IPS-18a (cell line): ENCODE data around the gene GOLGA3.
"Not testable (repeated sequence)": the region's sequence is repeated elsewhere in the genome, so short reads cannot be mapped to it uniquely, and the experiment has no call there.

Experiments used
- H3K27ac ChIP-seq: one replicate; pipeline ENCODE4 v1.5.1; 2013; ENCODE audit warnings: low read length
- H3K27me3 ChIP-seq: one replicate; pipeline ENCODE4 v1.6.1; 2013; ENCODE audit warnings: mild to moderate bottlenecking, low read length; ENCODE audit not compliant: control insufficient read depth, insufficient read depth
- H3K36me3 ChIP-seq: one replicate; pipeline ENCODE4 v1.6.1; 2013; ENCODE audit warnings: low read depth, low read length; ENCODE audit not compliant: control insufficient read depth
- H3K4me1 ChIP-seq: one replicate; pipeline ENCODE4 v1.6.1; 2013; ENCODE audit warnings: low read depth, low read length; ENCODE audit not compliant: control insufficient read depth
- H3K4me3 ChIP-seq: one replicate; pipeline ENCODE4 v1.5.1; 2013; ENCODE audit warnings: low read length
- H3K9ac ChIP-seq: one replicate; pipeline ENCODE4 v1.6.1; 2013; ENCODE audit warnings: mild to moderate bottlenecking, low read length, moderate library complexity
- H3K9me3 ChIP-seq: one replicate; pipeline ENCODE4 v1.6.1; 2013; ENCODE audit warnings: low read depth, low read length; ENCODE audit not compliant: control insufficient read depth

Gene GOLGA3

DNA sequence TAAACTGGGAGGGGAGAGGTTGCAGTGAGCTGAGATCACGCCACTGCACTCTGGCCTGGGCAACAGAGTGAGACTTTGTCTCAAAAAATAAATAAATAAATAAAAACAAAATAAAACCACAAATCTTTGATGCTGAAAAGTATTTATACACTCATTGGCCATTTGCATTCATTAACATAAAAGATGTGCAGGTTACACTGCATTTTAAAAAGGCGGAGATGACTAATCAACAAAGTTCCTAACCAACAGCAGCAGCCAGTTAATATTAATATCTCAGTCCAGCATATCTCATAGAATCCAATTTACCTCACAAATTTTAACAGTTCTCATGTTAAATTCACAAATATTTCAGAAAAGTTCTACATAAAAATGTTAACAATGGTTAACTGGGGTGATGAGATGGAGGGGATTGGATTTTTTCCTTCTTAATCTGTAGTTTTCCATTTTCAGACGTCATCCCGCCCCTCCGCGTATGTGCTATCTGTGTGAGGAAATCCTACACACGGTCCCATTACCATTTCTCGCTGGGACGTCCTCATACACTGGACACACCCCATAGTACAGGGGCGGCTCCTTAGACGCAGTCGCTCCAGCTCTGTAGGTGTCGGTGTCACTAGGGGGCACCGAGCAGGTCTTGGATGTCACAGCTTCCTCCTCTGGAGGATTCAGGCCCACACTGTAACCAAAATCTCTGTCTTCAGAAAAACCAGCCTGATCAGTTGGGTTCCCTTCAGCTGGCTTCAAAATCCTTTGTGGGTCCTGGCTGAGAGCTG is 74.3 kb downstream of the GOLGA3 start:
- H3K4me1 ChIP-seq, result no peaks in the 10 kb centered on the region

DNA sequence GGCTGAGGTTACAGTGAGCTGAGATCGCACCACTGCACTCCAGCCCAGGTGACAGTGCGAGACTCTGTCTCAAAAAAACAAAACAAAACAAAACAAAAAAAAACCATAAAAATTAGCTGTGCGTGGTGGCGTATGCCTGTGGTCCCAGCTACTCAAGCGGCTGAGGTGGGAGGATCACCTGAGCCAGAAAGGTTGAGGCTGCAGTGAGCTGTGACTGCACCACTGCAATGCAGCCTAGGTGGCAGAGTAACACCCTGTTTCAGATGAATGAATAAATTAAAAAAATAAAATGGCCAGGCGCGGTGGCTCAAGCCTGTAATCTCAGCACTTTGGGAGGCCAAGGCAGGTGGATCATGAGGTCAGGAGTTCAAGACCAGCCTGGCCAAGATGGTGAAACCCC is 75.0 kb downstream of the GOLGA3 start:
- H3K27me3 ChIP-seq, H3K27ac ChIP-seq, H3K9ac ChIP-seq, H3K4me1 ChIP-seq, H3K4me3 ChIP-seq, H3K9me3 ChIP-seq: not testable (repeated sequence)
- H3K36me3 ChIP-seq, result peaks cover 53% of the 10 kb centered on the region

More for the DNA sequence above, 74.3 kb downstream of the GOLGA3 start:
- no peak overlapping the region for H3K27ac ChIP-seq
- H3K9me3 ChIP-seq, result no peaks in the 10 kb centered on the region
- no peak overlapping the region for H3K9ac ChIP-seq
- H3K4me3 ChIP-seq, result no peak overlapping the region
- H3K36me3 ChIP-seq, result peaks cover 47% of the 10 kb centered on the region
- H3K27me3 ChIP-seq, result no peaks in the 10 kb centered on the region

DNA sequence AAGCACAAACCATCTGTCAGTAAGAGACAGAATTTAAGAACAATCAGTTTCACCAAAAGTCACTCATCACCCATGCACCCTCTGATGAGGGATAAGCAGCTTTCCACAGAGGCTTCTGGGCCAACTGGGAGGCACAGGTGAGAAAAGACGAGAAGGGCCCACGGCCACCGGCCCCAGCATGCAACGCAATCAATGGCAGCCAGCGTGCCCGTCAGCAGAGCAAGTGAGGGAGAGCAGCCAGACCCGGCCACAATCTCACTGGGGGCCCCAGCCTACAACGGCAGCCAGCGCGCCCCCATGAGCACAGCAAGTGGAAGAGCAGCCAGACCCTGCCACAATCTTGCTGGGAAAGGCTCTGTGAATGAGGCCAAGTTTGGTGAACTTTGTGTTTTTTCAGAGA is 80.3 kb downstream of the GOLGA3 start:
- no peaks in the 10 kb centered on the region for H3K9me3 ChIP-seq
- no peak overlapping the region for H3K9ac ChIP-seq
- H3K27ac ChIP-seq, result no peak overlapping the region
- no peaks in the 10 kb centered on the region for H3K27me3 ChIP-seq
- H3K4me1 ChIP-seq, result no peaks in the 10 kb centered on the region
- H3K4me3 ChIP-seq, result no peak overlapping the region
- peaks cover 88% of the 10 kb centered on the region for H3K36me3 ChIP-seq

DNA sequence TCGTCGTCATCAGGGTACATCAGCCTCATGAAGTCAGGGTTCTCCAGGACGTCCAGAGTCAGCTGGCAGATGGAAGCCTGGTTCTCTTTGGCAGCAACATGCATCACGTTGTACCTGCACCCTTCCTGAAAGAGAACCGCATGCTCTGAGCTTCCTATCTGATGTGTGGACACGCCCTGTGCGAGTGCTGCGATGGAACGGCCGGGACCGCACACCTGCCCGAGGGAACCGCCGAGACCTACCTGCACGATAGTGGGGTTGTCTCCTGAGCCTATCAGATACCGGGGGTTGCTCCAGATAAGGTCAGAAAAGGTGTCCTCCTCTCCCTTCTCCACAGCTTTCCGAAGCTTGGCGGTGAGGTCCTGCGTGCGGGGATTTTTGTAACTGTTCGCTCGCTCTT is 80.8 kb downstream of the GOLGA3 start:
- H3K27me3 ChIP-seq, result no peaks in the 10 kb centered on the region
- no peak overlapping the region for H3K4me3 ChIP-seq
- no peak overlapping the region for H3K27ac ChIP-seq
- H3K9me3 ChIP-seq, result no peaks in the 10 kb centered on the region
- H3K36me3 ChIP-seq, result peaks cover 89% of the 10 kb centered on the region
- no peak overlapping the region for H3K9ac ChIP-seq
- no peaks in the 10 kb centered on the region for H3K4me1 ChIP-seq

DNA sequence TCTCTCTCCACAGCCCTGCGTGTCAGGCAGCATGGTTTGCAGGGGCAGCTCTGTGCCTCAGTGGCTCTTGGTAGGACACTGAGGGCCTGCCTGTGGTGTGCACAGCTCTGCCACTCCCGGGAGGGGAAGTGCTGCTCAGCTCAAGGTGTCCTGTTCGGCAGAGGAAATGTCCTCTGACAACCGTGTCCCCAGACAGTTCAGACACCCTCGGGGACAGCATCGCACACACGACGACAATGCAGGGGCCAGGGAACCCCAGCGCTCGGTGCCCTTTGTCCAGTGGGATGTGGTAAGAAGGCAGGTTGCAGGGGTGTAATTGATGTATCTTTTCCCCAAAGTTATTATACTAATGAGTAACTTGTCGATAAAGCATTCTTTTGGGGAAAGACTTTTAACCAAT is 81.3 kb downstream of the GOLGA3 start:
- Histone ChIP-seq H3K36me3 (peaks cover 89% of the 10 kb centered on the region), H3K9ac (no peak overlapping the region), H3K27ac (no peak overlapping the region), H3K9me3 (no peaks in the 10 kb centered on the region), H3K27me3 (no peaks in the 10 kb centered on the region), H3K4me3 (no peak overlapping the region), H3K4me1 (no peaks in the 10 kb centered on the region)

GRCh38 chr12:132746613-132747012 is 82.1 kb downstream of the GOLGA3 start:
- H3K9ac ChIP-seq, result no peak overlapping the region
- H3K4me3 ChIP-seq, result no peak overlapping the region
- H3K27me3 ChIP-seq, result no peaks in the 10 kb centered on the region
- H3K9me3 ChIP-seq, result no peaks in the 10 kb centered on the region
- peaks cover 92% of the 10 kb centered on the region for H3K36me3 ChIP-seq
- H3K27ac ChIP-seq, result no peak overlapping the region
- no peaks in the 10 kb centered on the region for H3K4me1 ChIP-seq

GRCh38 chr12:132743831-132744230 is 84.8 kb downstream of the GOLGA3 start:
- H3K9ac ChIP-seq, result no peak overlapping the region
- no peaks in the 10 kb centered on the region for H3K4me1 ChIP-seq
- H3K9me3 ChIP-seq, result no peaks in the 10 kb centered on the region
- no peak overlapping the region for H3K27ac ChIP-seq
- H3K27me3 ChIP-seq, result no peaks in the 10 kb centered on the region
- H3K36me3 ChIP-seq, result peaks cover 94% of the 10 kb centered on the region
- H3K4me3 ChIP-seq, result no peak overlapping the region

GRCh38 chr12:132741620-132742019 is 87.0 kb downstream of the GOLGA3 start:
- Histone ChIP-seq H3K36me3 (peaks cover 87% of the 10 kb centered on the region), H3K4me3 (no peak overlapping the region), H3K4me1 (no peaks in the 10 kb centered on the region), H3K9me3 (no peaks in the 10 kb centered on the region), H3K27ac (no peak overlapping the region), H3K9ac (no peak overlapping the region), H3K27me3 (no peaks in the 10 kb centered on the region)

DNA sequence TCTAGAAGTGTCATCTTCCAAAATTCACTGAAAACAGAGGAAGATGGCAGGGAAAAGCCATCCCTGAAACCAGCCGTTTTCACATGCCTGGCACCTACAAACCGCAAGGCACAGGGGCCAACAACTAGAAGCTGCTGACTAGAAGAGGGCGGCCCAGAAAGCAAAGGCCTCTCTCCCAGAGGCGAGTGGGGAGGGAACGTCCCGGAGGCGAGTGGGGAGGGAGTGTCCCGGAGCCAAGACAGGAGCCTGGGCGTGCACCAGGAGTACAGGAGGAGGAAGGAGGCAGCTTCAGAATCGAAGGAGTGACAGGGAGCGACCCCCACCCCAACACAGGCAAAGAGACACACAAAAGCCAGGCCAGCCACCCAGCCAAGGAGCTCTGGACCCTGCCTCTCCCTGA is 88.0 kb downstream of the GOLGA3 start:
- H3K4me1 ChIP-seq, result no peaks in the 10 kb centered on the region
- H3K27ac ChIP-seq, result no peak overlapping the region
- H3K4me3 ChIP-seq, result no peak overlapping the region
- H3K36me3 ChIP-seq, result peaks cover 87% of the 10 kb centered on the region
- H3K9ac ChIP-seq, result no peak overlapping the region
- no peaks in the 10 kb centered on the region for H3K27me3 ChIP-seq
- H3K9me3 ChIP-seq, result no peaks in the 10 kb centered on the region

- no peak overlapping the region for H3K4me3 ChIP-seq
- H3K9me3 ChIP-seq, result no peaks in the 10 kb centered on the region
- H3K27me3 ChIP-seq, result no peaks in the 10 kb centered on the region
- peaks cover 87% of the 10 kb centered on the region for H3K36me3 ChIP-seq
- no peak overlapping the region for H3K27ac ChIP-seq
- H3K9ac ChIP-seq, result no peak overlapping the region
- no peaks in the 10 kb centered on the region for H3K4me1 ChIP-seq
Observed at GRCh38 chr12:132740313-132740646, 88.4 kb downstream of the GOLGA3 start.

- Histone ChIP-seq H3K36me3 (peaks cover 89% of the 10 kb centered on the region), H3K27me3 (no peaks in the 10 kb centered on the region), H3K9me3 (no peaks in the 10 kb centered on the region), H3K4me3 (no peak overlapping the region), H3K27ac (no peak overlapping the region), H3K9ac (no peak overlapping the region), H3K4me1 (no peaks in the 10 kb centered on the region)
Observed at GRCh38 chr12:132739600-132740312, 88.9 kb downstream of the GOLGA3 start.

GRCh38 chr12:132736913-132737312 is 91.8 kb downstream of the GOLGA3 start:
- no peaks in the 10 kb centered on the region for H3K27me3 ChIP-seq
- H3K36me3 ChIP-seq, result peaks cover 91% of the 10 kb centered on the region
- H3K4me1 ChIP-seq, result no peaks in the 10 kb centered on the region

More at GRCh38 chr12:132736913-132737312, 91.8 kb downstream of the GOLGA3 start:
- Histone ChIP-seq H3K9ac (no peak overlapping the region), H3K4me3 (no peak overlapping the region), H3K9me3 (no peaks in the 10 kb centered on the region), H3K27ac (no peak overlapping the region)
